SK-N-SH (cell line): ENCODE results near the gene SNX9. TPM values are rescaled to one million over a fixed set of nuclear protein-coding genes. Genes with fewer than 3 reads are reported as not detected.

Experiments used
- CTCF ChIA-PET: fragments of 300-600, 350-600 bp; formaldehyde crosslinking; extraction: SDS; loops from one replicate; lab custom pipeline; 2021; lab: Yijun Ruan, JAX
- POLR2A ChIA-PET: fragments of 350-600 bp; sonication (Branson Sonifier 250); formaldehyde crosslinking; extraction: SDS; loops from one replicate; lab custom pipeline; 2020; ENCODE audit warnings: antibody characterized with exemption, inconsistent platforms; lab: Yijun Ruan, JAX
- DNase-seq: peaks from one replicate; pipeline ENCODE4 v3.0.0; 2012
- H2AFZ ChIP-seq: fragments of 200-600 bp; sonication (generic); 2 replicates; pipeline ENCODE4 v1.8.1; 2016; ENCODE audit warnings: antibody characterized with exemption, mild to moderate bottlenecking, low read depth
- H3F3A ChIP-seq: fragments of 200-600 bp; sonication (generic); replicated peaks from 2 replicates; pipeline ENCODE3; 2016; ENCODE audit warnings: antibody characterized with exemption, mild to moderate bottlenecking; ENCODE audit not compliant: insufficient read depth
- H3K27ac ChIP-seq, 2 experiments: fragments of 200-500 bp in 1 of 2; fragments of 200-600 bp in 1 of 2; sonication (Bioruptor generic) in 1 of 2; sonication (generic), shearing (Covaris generic) in 1 of 2; 2 replicates each; pipeline versions ENCODE4 v1.5.1 to v1.6.1; 2014 to 2016; ENCODE audit warnings: low read depth in 2 of 2, inconsistent platforms in 1 of 2, low read length in 1 of 2, mild to moderate bottlenecking in 1 of 2, mixed read lengths in 1 of 2
- H3K27me3 ChIP-seq: fragments of 200-600 bp; sonication (generic), shearing (Covaris generic); 2 replicates; pipeline ENCODE4 v1.6.1; 2016; ENCODE audit warnings: mixed run types; ENCODE audit not compliant: insufficient read depth
- H3K36me3 ChIP-seq, 2 experiments: fragments of 200-500 bp in 1 of 2; fragments of 200-600 bp in 1 of 2; sonication (Bioruptor generic) in 1 of 2; sonication (generic) in 1 of 2; replicated peaks in 1 of 2; 2 replicates each; pipeline versions ENCODE3 to v1.5.1; 2014 to 2016; ENCODE audit warnings: low read length in 1 of 2, mild to moderate bottlenecking in 1 of 2; ENCODE audit not compliant: insufficient read depth in 2 of 2, control insufficient read depth in 1 of 2
- H3K4me1 ChIP-seq, 2 experiments: fragments of 200-500 bp in 1 of 2; fragments of 200-600 bp in 1 of 2; sonication (Bioruptor generic) in 1 of 2; sonication (generic), shearing (Covaris generic) in 1 of 2; 2 replicates each; pipeline versions ENCODE4 v1.5.1 to v1.6.1; 2014 to 2016; ENCODE audit warnings: low read depth in 1 of 2, low read length in 1 of 2, mixed run types in 1 of 2; ENCODE audit not compliant: insufficient read depth in 2 of 2, control insufficient read depth in 1 of 2
- H3K4me2 ChIP-seq: fragments of 200-600 bp; sonication (generic), shearing (Covaris generic); 2 replicates; pipeline ENCODE4 v1.6.1; 2017; ENCODE audit warnings: mixed run types
- H3K4me3 ChIP-seq, 2 experiments: fragments of 200-500 bp in 1 of 2; fragments of 200-600 bp in 1 of 2; sonication (Bioruptor generic) in 1 of 2; sonication (generic), shearing (Covaris generic) in 1 of 2; 2 replicates each; pipeline versions ENCODE4 v1.5.1 to v1.8.1; 2014 to 2016; ENCODE audit warnings: low read depth in 2 of 2, inconsistent platforms in 1 of 2, low read length in 1 of 2, mild to moderate bottlenecking in 1 of 2, mixed read lengths in 1 of 2, moderate library complexity in 1 of 2
- H3K79me2 ChIP-seq: fragments of 200-600 bp; sonication (generic); 2 replicates; pipeline ENCODE4 v1.8.1; 2017; ENCODE audit warnings: mild to moderate bottlenecking; ENCODE audit not compliant: insufficient read depth
- H3K9ac ChIP-seq: fragments of 200-600 bp; sonication (generic); 2 replicates; pipeline ENCODE4 v1.6.1; 2017; ENCODE audit warnings: mixed run types
- H3K9me2 ChIP-seq: fragments of 200-600 bp; sonication (generic); 2 replicates; pipeline ENCODE4 v1.6.1; 2017; ENCODE audit warnings: mixed run types
- H3K9me3 ChIP-seq: fragments of 200-600 bp; sonication (generic); 2 replicates; pipeline ENCODE4 v1.6.1; 2017; ENCODE audit warnings: mixed run types, mild to moderate bottlenecking, moderate library complexity
- H4K20me1 ChIP-seq: fragments of 200-600 bp; sonication (generic); 2 replicates; pipeline ENCODE4 v1.6.1; 2017; ENCODE audit warnings: mild to moderate bottlenecking, mixed run types; ENCODE audit not compliant: insufficient read depth
- CHD2 ChIP-seq: fragments of 150-350 bp; IDR thresholded peaks from 2 replicates; pipeline ENCODE4 v1.6.1; 2018; ENCODE audit warnings: low read length; ENCODE audit not compliant: partially characterized antibody
- EP300 ChIP-seq, 2 experiments: IDR thresholded peaks; 2 replicates each; pipeline versions ENCODE4 v1.4.0 to v1.6.1; 2012; ENCODE audit warnings: borderline replicate concordance in 1 of 2, low read depth in 1 of 2, low read length in 1 of 2
- EZH2phosphoT487 ChIP-seq: fragments of 200-600 bp; sonication (generic); IDR thresholded peaks from 2 replicates; pipeline ENCODE4 v1.6.1; 2017; ENCODE audit warnings: low read depth, mixed run types, mild to moderate bottlenecking, antibody characterized with exemption, moderate library complexity, borderline replicate concordance
- FOSL2 ChIP-seq: IDR thresholded peaks from 2 replicates; pipeline ENCODE4 v1.4.0; 2012; ENCODE audit warnings: low read depth, mild to moderate bottlenecking, moderate library complexity, borderline replicate concordance
- FOXJ3 ChIP-seq: sonication (generic); formaldehyde crosslinking; IDR thresholded peaks from 2 replicates; pipeline ENCODE4 v1.5.1; 2020; ENCODE audit warnings: mild to moderate bottlenecking, missing genetic modification reagents
- GATA2 ChIP-seq: sonication (generic); formaldehyde crosslinking; IDR thresholded peaks from 2 replicates; pipeline ENCODE4 v1.5.0; 2020; ENCODE audit warnings: mild to moderate bottlenecking, missing genetic modification reagents
- JUND ChIP-seq: IDR thresholded peaks from 2 replicates; pipeline ENCODE4 v1.4.0; 2012
- MEF2A ChIP-seq: IDR thresholded peaks from 2 replicates; pipeline ENCODE4 v1.4.0; 2012; ENCODE audit warnings: low read depth, borderline replicate concordance
- MXI1 ChIP-seq: IDR thresholded peaks from 2 replicates; pipeline ENCODE4 v1.6.1; 2012; ENCODE audit warnings: mild to moderate bottlenecking, low read depth, low read length, improper control_type of control experiment
- NFIC ChIP-seq: IDR thresholded peaks from 2 replicates; pipeline ENCODE4 v1.4.0; 2012; ENCODE audit warnings: borderline replicate concordance
- RCOR1 ChIP-seq: fragments of 150-350 bp; IDR thresholded peaks from 2 replicates; pipeline ENCODE4 v1.6.1; 2017; ENCODE audit warnings: antibody characterized with exemption, low read length
- REST ChIP-seq: IDR thresholded peaks from 2 replicates; pipeline ENCODE4 v1.6.1; 2012; ENCODE audit warnings: mild to moderate bottlenecking, low read depth, low read length, moderate library complexity
- RFX5 ChIP-seq: IDR thresholded peaks from 2 replicates; pipeline ENCODE4 v1.6.1; 2012; ENCODE audit warnings: mild to moderate bottlenecking, improper control_type of control experiment, low read length
- RXRA ChIP-seq: IDR thresholded peaks from 2 replicates; pipeline ENCODE4 v1.4.0; 2012; ENCODE audit warnings: low read depth, mild to moderate bottlenecking, borderline replicate concordance
- SIN3A ChIP-seq: IDR thresholded peaks from 2 replicates; pipeline ENCODE4 v1.6.1; 2012; ENCODE audit warnings: low read depth, mild to moderate bottlenecking, low read length, moderate library complexity, borderline replicate concordance
- SMC3 ChIP-seq: IDR thresholded peaks from 2 replicates; pipeline ENCODE4 v1.6.1; 2012; ENCODE audit warnings: low read depth, low read length, improper control_type of control experiment
- TEAD4 ChIP-seq: IDR thresholded peaks from 2 replicates; pipeline ENCODE4 v1.4.0; 2012; ENCODE audit warnings: mild to moderate bottlenecking, borderline replicate concordance; ENCODE audit not compliant: insufficient read depth
- WGBS: methylation state at CpG from one replicate; pipeline ENCODE4 v1.1.6; 2017; ENCODE audit warnings: low lambda C conversion rate; 5-methylcytosine and 5-hydroxymethylcytosine counted together
- polyA plus RNA-seq, 3 experiments: library from polyadenylated mRNA; depleted of rRNA; stranded (reverse); fragments of >200 nt; gene quantifications; 2 replicates each; pipeline ENCODE4 v1.2.3, GENCODE V29; 2012

The SNX9 gene
- polyA plus RNA-seq, 1 of the 3 experiments (the other 2 are of a cell fraction) = 31.6 TPM

GRCh38 chr6:157877573-157878438 is 54.8 kb downstream of the SNX9 start:
- Histone ChIP-seq H3K4me1 (no peaks in the 10 kb centered on the region), H3K4me2 (no peak overlapping the region), H4K20me1 (no peaks in the 10 kb centered on the region), H3K4me3 (no peak overlapping the region), H3F3A (peaks cover under 1% of the 10 kb centered on the region), H3K27ac (no peak overlapping the region), H2AFZ (no peak overlapping the region), H3K9ac (no peak overlapping the region), H3K27me3 (no peaks in the 10 kb centered on the region)
- WGBS = 92% methylated on average over 7 of the region's 7 CpGs
- DNase-seq = no peak
- POLR2A ChIA-PET = no interaction called here
- CTCF ChIA-PET = interaction anchor here (0.7 to 3.6 kb wide), 5 partner anchors 12 to 194 kb away, joined by 3 to 11 read pairs (median 3); no protein-coding TSS in a partner anchor
- no peak for TF ChIP-seq MEF2A
- TF ChIP-seq NFIC = no peak
- TF ChIP-seq JUND = no peak
- no peak for TF ChIP-seq FOXJ3 (CRISPR knock-in tag)
- TF ChIP-seq MXI1 = no peak
- no peak for TF ChIP-seq RFX5
- no peak for TF ChIP-seq REST
- no peak for TF ChIP-seq EZH2phosphoT487
- no peak for TF ChIP-seq SIN3A
- no peak for TF ChIP-seq EP300 (IDR thresholded peaks at IDR 0.05; ENCODE audit: borderline replicate concordance in 1 of 2, low read depth in 1 of 2, low read length in 1 of 2)
- no peak for TF ChIP-seq SMC3
- no peak for TF ChIP-seq GATA2 (CRISPR knock-in tag)
- no peak for TF ChIP-seq RCOR1
- no peak for TF ChIP-seq FOSL2
- TF ChIP-seq RXRA = no peak
- TF ChIP-seq TEAD4 = no peak
- TF ChIP-seq CHD2 = no peak
- TF ChIP-seq, all 33 proteins: peak for 0
- H3K9me3 ChIP-seq = no peaks in the 10 kb centered on the region
- H3K9me2 ChIP-seq = no peaks in the 10 kb centered on the region
- peaks cover 50 to 51% of the 10 kb centered on the region in 2 experiments for H3K36me3 ChIP-seq
- H3K79me2 ChIP-seq = peaks cover 6% of the 10 kb centered on the region; the same call in 1 of the 2 replicates
